IPS-15b (cell line): Measurements from ENCODE around the gene THOC5.

ENCODE experiments used
- H3K27me3 ChIP-seq: one replicate; pipeline ENCODE4 v1.6.1; 2013; ENCODE audit warnings: low read length; ENCODE audit not compliant: control insufficient read depth, insufficient read depth
- H3K36me3 ChIP-seq: one replicate; pipeline ENCODE4 v1.6.1; 2013; ENCODE audit warnings: low read length; ENCODE audit not compliant: control insufficient read depth, insufficient read depth
- H3K4me1 ChIP-seq: one replicate; pipeline ENCODE4 v1.6.1; 2013; ENCODE audit warnings: mild to moderate bottlenecking, low read length; ENCODE audit not compliant: control insufficient read depth, insufficient read depth
- H3K4me3 ChIP-seq: one replicate; pipeline ENCODE4 v1.5.1; 2013; ENCODE audit warnings: low read depth, low read length
- H3K9ac ChIP-seq: one replicate; pipeline ENCODE4 v1.6.1; 2013; ENCODE audit warnings: low read depth, mild to moderate bottlenecking, low read length
- H3K9me3 ChIP-seq: one replicate; pipeline ENCODE4 v1.6.1; 2013; ENCODE audit warnings: mild to moderate bottlenecking, low read length; ENCODE audit not compliant: control insufficient read depth, insufficient read depth

The THOC5 gene

DNA sequence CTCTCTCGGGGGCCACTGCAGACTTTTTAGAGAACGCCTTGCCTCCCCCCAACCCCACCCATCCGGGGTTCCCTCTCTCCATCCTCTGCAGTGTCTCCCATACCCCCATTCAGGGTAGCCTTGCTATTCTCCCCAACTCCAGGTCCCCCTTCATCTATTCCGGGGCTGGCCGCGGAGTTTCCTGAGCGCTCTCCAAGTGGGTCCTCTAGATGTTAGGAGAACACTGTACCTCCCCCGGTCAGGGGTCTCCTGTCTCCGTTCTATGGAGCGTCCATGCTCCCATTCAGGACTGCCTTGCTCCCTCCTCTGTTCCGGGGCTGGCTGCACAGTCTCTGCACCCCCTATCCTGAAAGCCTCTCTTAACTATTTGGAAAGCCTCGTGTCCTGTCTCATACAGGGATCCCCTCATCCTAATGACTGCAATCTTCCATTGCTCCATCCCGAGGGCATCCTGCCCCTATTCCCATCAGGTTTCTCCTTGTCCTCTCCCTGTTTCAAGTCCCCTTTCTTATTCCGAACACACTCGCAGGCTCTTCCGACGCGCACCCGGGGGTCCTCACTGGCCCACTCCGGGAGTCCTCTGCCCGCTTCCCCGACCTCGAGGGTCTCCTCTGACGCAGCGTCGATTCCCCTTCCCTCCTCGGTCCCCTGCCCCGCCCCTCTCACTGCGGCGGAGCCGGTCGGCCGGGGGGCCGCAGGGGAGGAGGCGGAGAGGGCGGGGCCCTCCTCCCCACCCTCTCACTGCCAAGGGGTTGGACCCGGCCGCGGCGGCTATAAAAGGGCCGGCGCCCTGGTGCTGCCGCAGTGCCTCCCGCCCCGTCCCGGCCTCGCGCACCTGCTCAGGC is 73.9 kb downstream of the THOC5 start, which contains the start of gene NEFH:
Gene NEFH (plus strand): TSS at position 802 of the 845 bp plus-strand sequence. CDS start 45 bp downstream, outside the sequence.
- Histone ChIP-seq H3K4me1 (peaks cover 14% of the 10 kb centered on the region), H3K27me3 (peaks cover 35% of the 10 kb centered on the region), H3K4me3 (peak within 1 kb of the TSS; percentile 74), H3K9me3 (no peaks in the 10 kb centered on the region), H3K36me3 (peaks cover 9% of the 10 kb centered on the region), H3K9ac (peak within 1 kb of the TSS; percentile 60)

- Histone ChIP-seq H3K9ac (no peak overlapping the region), H3K36me3 (peaks cover 10% of the 10 kb centered on the region), H3K27me3 (peaks cover 35% of the 10 kb centered on the region), H3K4me3 (peak overlapping the region; percentile 74), H3K4me1 (peaks cover 14% of the 10 kb centered on the region), H3K9me3 (no peaks in the 10 kb centered on the region)
These were observed 75.0 kb downstream of the THOC5 start for GRCh38 chr22:29478326-29479276.

DNA sequence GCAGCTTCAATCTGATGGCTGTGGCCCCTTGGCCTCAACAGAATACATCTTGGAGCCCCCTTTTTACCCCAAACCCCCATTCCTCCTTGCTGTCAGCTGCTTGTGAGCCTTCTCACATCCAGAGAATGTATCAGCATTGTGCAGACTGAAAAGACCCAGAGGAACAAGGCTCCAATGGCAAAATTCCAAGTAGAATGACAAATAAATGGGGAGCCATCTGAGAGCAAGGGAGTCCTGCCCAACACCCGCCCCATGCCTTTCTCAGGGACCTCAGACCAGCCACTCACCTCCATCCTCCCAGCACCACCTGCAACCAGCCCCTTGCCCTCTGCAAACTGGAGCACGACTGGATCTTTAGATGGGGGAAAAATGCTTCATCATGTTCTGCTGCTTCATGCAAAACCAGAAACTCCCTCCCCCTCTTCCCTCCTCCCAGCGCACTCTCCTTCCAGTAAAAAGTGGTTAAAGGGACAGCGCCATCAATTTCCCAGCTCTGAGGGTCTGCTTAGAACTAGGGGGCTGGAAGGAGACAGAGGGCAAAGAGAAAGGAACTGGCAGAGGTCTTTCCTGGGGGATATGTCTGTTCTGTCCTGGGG is 75.7 kb downstream of the THOC5 start:
- Histone ChIP-seq H3K9me3 (no peaks in the 10 kb centered on the region), H3K27me3 (peaks cover 35% of the 10 kb centered on the region), H3K9ac (no peak overlapping the region), H3K4me3 (peak overlapping the region; percentile 74), H3K36me3 (peaks cover 4% of the 10 kb centered on the region), H3K4me1 (peaks cover 14% of the 10 kb centered on the region)

DNA sequence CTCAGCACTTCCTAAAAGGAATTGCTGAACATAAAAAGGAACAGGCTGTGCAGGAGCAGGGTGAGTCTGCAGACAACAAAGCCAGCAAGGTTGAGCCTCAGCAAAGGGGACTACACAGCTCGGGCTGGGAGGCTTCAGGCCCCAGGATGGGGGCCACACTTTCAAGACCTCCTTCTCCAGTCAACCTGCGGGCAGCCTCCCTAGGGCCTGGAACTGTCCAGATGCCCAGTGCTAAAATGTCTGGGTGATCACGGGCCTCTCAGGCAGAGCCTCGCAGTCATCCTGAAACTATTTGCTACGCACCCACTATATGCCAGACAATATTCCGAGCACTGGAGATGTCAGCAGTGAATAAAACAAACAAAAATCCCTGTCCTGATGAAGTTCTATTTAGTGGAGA is 77.4 kb downstream of the THOC5 start:
- no peak overlapping the region for H3K9ac ChIP-seq
- H3K4me1 ChIP-seq: peaks cover 8% of the 10 kb centered on the region
- H3K27me3 ChIP-seq: peaks cover 30% of the 10 kb centered on the region
- H3K4me3 ChIP-seq: no peak overlapping the region
- H3K9me3 ChIP-seq: no peaks in the 10 kb centered on the region
- H3K36me3 ChIP-seq: peaks cover 4% of the 10 kb centered on the region

- Histone ChIP-seq H3K27me3 (peaks cover 29% of the 10 kb centered on the region), H3K4me3 (no peak overlapping the region)
These were observed 78.0 kb downstream of the THOC5 start for GRCh38 chr22:29475550-29475949.

GRCh38 chr22:29473001-29473400 is 80.6 kb downstream of the THOC5 start:
- Histone ChIP-seq H3K9me3 (no peaks in the 10 kb centered on the region), H3K9ac (no peak overlapping the region), H3K27me3 (peaks cover 10% of the 10 kb centered on the region), H3K4me1 (peaks cover 11% of the 10 kb centered on the region), H3K36me3 (peaks cover 4% of the 10 kb centered on the region), H3K4me3 (no peak overlapping the region)

More at GRCh38 chr22:29475550-29475949, 78.0 kb downstream of the THOC5 start:
- no peaks in the 10 kb centered on the region for H3K9me3 ChIP-seq
- no peak overlapping the region for H3K9ac ChIP-seq
- peaks cover 8% of the 10 kb centered on the region for H3K4me1 ChIP-seq
- H3K36me3 ChIP-seq: peaks cover 4% of the 10 kb centered on the region

DNA sequence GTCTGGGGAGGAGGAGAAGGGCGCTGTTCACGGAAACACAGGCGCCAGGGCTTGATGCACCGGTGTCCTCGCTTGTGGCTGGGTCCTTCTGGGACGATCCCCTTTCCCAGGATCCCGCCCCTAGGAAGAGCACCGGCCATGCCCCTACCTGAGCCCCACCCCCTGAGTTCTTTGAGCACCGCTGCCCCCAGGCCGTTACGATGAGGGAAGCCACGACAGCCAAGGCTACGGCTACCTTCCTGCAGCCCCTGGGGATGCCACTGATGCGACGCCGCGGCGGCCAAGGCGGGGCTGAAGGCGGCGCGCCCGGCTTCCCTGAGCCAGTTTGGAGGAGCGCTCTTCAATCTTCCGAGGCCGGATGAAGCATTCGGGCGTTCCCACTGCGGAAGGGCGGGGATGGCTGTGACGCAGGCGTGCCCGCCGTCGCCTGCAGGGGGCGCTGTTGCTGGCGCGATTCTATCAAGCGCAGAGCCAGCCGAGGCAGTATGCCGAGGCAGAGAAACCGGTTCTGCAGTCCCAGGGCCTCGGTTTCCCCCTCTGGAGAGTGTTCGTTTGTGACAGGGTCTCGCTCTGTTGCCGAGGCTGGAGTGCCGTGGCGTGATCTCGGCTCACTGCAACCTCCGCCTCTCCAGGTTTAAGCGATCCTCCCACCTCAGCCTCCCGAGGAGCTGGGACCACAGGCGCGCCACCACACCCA is 83.2 kb downstream of the THOC5 start:
- H3K9me3 ChIP-seq: no peaks in the 10 kb centered on the region
- H3K9ac ChIP-seq: peak overlapping the region; percentile 57
- peaks cover 4% of the 10 kb centered on the region for H3K27me3 ChIP-seq
- H3K36me3 ChIP-seq: peaks cover 4% of the 10 kb centered on the region
- H3K4me3 ChIP-seq: peak overlapping the region; percentile 70
- H3K4me1 ChIP-seq: peaks cover 6% of the 10 kb centered on the region

DNA sequence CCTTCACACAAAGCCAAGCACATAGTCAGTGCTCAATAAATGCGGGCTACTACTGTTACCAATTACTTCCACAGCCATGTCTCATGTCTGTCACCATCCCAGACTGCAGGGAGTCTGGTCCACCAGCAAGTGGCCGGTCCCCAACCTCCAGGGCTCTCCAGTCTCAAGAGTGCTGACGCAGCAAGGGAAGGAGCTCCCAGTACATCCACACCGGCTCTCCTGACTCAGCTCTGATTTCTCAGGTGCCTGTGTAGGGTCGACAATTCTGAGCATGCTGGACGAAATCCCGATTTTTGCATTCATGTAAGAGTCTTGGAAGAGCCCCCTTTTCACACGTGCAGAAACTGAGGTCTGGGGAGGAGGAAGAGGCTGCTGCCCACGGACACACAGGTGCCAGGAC is 83.8 kb downstream of the THOC5 start:
- peak overlapping the region; percentile 70 for H3K4me3 ChIP-seq
- no peaks in the 10 kb centered on the region for H3K9me3 ChIP-seq
- H3K4me1 ChIP-seq: peaks cover 6% of the 10 kb centered on the region
- H3K36me3 ChIP-seq: peaks cover 4% of the 10 kb centered on the region
- H3K27me3 ChIP-seq: peaks cover 4% of the 10 kb centered on the region
- H3K9ac ChIP-seq: peak overlapping the region; percentile 57

GRCh38 chr22:29464581-29464980 is 89.0 kb downstream of the THOC5 start:
- Histone ChIP-seq H3K36me3 (no peaks in the 10 kb centered on the region), H3K9me3 (no peaks in the 10 kb centered on the region), H3K4me3 (no peak overlapping the region), H3K27me3 (peaks cover 3% of the 10 kb centered on the region), H3K4me1 (peaks cover 3% of the 10 kb centered on the region), H3K9ac (no peak overlapping the region)

GRCh38 chr22:29463629-29464028 is 89.9 kb downstream of the THOC5 start:
- no peaks in the 10 kb centered on the region for H3K36me3 ChIP-seq
- H3K4me3 ChIP-seq: no peak overlapping the region
- no peak overlapping the region for H3K9ac ChIP-seq
- H3K9me3 ChIP-seq: no peaks in the 10 kb centered on the region
- no peaks in the 10 kb centered on the region for H3K27me3 ChIP-seq
- H3K4me1 ChIP-seq: peaks cover 2% of the 10 kb centered on the region

DNA sequence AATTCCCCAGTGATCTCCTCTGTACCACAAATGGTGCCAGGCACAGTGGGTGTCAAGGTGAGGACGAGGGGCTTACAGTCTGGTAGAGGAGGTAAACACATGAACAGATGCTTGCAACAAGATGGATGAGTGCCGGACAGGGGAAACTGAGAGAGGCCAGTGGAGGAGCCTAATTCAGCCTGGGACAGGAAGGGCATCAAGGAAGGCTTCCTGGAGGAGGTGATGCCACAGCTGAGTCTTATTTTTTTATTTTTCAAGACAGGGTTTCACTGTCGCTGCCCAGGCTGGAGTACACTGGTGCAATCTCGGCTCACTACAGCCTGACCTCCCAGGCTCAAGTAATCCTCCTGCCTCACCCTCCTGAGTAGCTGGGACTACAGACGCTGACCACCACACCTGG is 92.3 kb downstream of the THOC5 start:
- Histone ChIP-seq H3K27me3 (no peaks in the 10 kb centered on the region), H3K9me3 (no peaks in the 10 kb centered on the region), H3K36me3 (no peaks in the 10 kb centered on the region), H3K4me3 (no peak overlapping the region), H3K4me1 (peaks cover 2% of the 10 kb centered on the region), H3K9ac (no peak overlapping the region)
